Measurements from ENCODE around the gene MYO1A.

Gene MYO1A

GRCh38 chr12:57018906-57019305 is 31.0 kb downstream of the MYO1A start:
- peak overlapping the region; percentile 49 for H3K27ac ChIP-seq
- TF ChIP-seq CTCF (conservative IDR thresholded peaks at IDR 0.05), result no peak

- peak overlapping the region; percentile 49 for H3K27ac ChIP-seq
Measured at GRCh38 chr12:57018353-57018752, 31.6 kb downstream of the MYO1A start.

GRCh38 chr12:57016348-57016747 is 33.6 kb downstream of the MYO1A start, which contains the start of gene TAC3:
Gene TAC3 (minus strand): TSS chr12:57016529. CDS start chr12:57015797, 732 bp downstream.
- no peak within 1 kb of the TSS for H3K27ac ChIP-seq
- no peak for TF ChIP-seq CTCF (conservative IDR thresholded peaks at IDR 0.05)

GRCh38 chr12:57012600-57013465 is 37.1 kb downstream of the MYO1A start:
- no peak overlapping the region for H3K27ac ChIP-seq
- no peak for TF ChIP-seq CTCF (conservative IDR thresholded peaks at IDR 0.05)

- TF ChIP-seq CTCF (conservative IDR thresholded peaks at IDR 0.05), result no peak
- H3K27ac ChIP-seq, result no peak overlapping the region
Measured at GRCh38 chr12:57011438-57012424, 38.2 kb downstream of the MYO1A start.

- no peak for TF ChIP-seq CTCF (conservative IDR thresholded peaks at IDR 0.05)
- no peak overlapping the region for H3K27ac ChIP-seq
Measured at GRCh38 chr12:57010627-57011247, 39.2 kb downstream of the MYO1A start.

- TF ChIP-seq CTCF (conservative IDR thresholded peaks at IDR 0.05), result no peak
- no peak overlapping the region for H3K27ac ChIP-seq
Measured at GRCh38 chr12:57009949-57010626, 39.8 kb downstream of the MYO1A start.

Measured in VCaP (cell line).